ENCODE measurements around the gene HEXIM2.

Gene HEXIM2

GRCh38 chr17:45145035-45145389, 16.7 kb upstream of the HEXIM2 start:
- DNase-seq: no peak

- no peak for DNase-seq
These were observed 15.5 kb upstream of the HEXIM2 start for GRCh38 chr17:45146166-45146565.

GRCh38 chr17:45146592-45146889, 15.1 kb upstream of the HEXIM2 start:
- DNase-seq: no peak

GRCh38 chr17:45146890-45147580, 14.6 kb upstream of the HEXIM2 start:
- no peak for DNase-seq

- DNase-seq: peak; percentile 84
These were observed 14.0 kb upstream of the HEXIM2 start for GRCh38 chr17:45147581-45148182.

GRCh38 chr17:45148183-45149036, 13.3 kb upstream of the HEXIM2 start, which contains the start of gene HEXIM1:
Gene HEXIM1, plus strand, starts transcription at chr17:45148475. Its CDS starts 716 bp downstream, at chr17:45149191.
- peak; percentile 99 for DNase-seq

GRCh38 chr17:45149037-45149668, 12.5 kb upstream of the HEXIM2 start:
- peak; percentile 72 for DNase-seq

- DNase-seq: peak; percentile 41
These were observed 11.7 kb upstream of the HEXIM2 start for GRCh38 chr17:45149669-45150664.

- DNase-seq: no peak
These were observed 10.5 kb upstream of the HEXIM2 start for GRCh38 chr17:45150911-45151809.

- DNase-seq: no peak
These were observed 6.6 kb upstream of the HEXIM2 start for GRCh38 chr17:45155029-45155428.

GRCh38 chr17:45155483-45155882, 6.2 kb upstream of the HEXIM2 start:
- no peak for DNase-seq

GRCh38 chr17:45156242-45156641, 5.4 kb upstream of the HEXIM2 start:
- DNase-seq: no peak

- peak; percentile 44 for DNase-seq
These were observed 1.0 kb upstream of the HEXIM2 start for GRCh38 chr17:45160447-45161287.

GRCh38 chr17:45162025-45162687, 481 bp downstream of the HEXIM2 start:
- no peak for DNase-seq

GRCh38 chr17:45164734-45165269, 3.1 kb downstream of the HEXIM2 start:
- no peak for DNase-seq

GRCh38 chr17:45168991-45169752, 7.5 kb downstream of the HEXIM2 start:
- DNase-seq: no peak

- no peak for DNase-seq
These were observed 8.7 kb downstream of the HEXIM2 start for GRCh38 chr17:45170280-45170930.

GRCh38 chr17:45170931-45171337, 9.3 kb downstream of the HEXIM2 start:
- no peak for DNase-seq
